IPS DF 19.7 (cell line): ENCODE measurements around the gene ZNF722.
"Not testable (repeated sequence)": the region's sequence is repeated elsewhere in the genome, so short reads cannot be mapped to it uniquely, and the experiment has no call there.

Experiments used
- DNase-seq: peaks from one replicate; pipeline ENCODE4 v3.0.0-alpha.2; 2013; ENCODE audit warnings: low read depth, low spot score

The ZNF722 gene

GRCh38 chr7:63998549-63998948, at the start of gene ZNF722:
ZNF722 (plus strand) TSS chr7:63998849; CDS start chr7:63998962, 113 bp downstream.
- DNase-seq, result no peak

DNA sequence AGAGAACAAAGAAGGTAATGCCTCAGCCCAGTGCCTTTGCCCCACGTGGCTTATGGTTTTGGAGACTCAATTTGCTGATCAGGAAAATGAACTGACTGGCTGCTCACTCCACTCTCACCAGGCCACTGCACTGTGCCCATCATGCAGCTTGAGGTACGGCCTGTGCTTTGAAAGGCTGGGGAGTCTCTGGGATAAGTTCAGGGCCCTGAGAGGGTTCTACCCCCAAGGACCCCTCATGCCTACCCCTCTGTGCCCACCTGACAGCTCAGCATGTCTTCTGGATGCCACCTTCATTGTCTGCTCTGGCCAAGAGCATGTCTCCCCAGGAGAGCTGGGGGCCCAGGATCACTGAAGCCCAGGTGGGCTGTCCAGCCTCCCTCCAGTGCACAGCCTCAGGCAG, 45.5 kb upstream of the ZNF722 start:
- no peak for DNase-seq

DNA sequence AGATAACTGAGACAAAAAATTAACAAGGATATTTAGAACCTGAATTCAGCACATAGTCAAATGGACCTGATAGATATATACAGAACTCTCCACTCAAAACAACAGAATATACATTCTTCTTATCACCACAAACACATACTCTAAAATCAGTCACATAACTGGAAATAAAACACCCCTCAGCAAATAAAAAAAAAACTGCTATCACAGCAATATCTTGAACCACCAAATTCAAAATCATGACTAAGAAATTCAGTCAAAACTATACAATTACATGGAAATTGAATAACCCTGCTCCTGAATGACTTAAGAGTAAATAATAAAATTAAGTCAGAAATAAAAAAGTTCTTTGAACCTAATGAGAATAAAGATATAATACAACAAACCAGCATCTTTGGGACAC, 30.0 kb upstream of the ZNF722 start:
- no peak for DNase-seq

DNA sequence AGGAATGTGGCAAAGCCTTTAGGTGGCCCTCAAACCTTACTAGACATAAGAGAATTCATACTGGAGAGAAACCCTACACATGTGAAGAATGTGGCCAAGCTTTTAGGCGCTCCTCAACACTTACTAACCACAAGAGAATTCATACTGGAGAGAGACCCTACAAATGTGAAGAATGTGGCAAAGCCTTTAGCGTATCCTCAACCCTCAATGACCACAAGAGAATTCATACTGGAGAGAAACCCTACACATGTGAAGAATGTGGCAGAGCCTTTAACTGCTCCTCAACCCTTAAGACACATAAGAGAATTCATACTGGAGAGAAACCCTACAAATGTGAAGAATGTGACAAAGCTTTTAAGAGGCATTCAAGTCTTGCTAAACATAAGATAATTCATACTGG, 16.8 kb downstream of the ZNF722 start:
- DNase-seq, result not testable (repeated sequence)

- DNase-seq, result no peak
These were observed 36.7 kb downstream of the ZNF722 start for GRCh38 chr7:64035388-64035787.

- no peak for DNase-seq
These were observed 38.4 kb downstream of the ZNF722 start for GRCh38 chr7:64037095-64037494.

DNA sequence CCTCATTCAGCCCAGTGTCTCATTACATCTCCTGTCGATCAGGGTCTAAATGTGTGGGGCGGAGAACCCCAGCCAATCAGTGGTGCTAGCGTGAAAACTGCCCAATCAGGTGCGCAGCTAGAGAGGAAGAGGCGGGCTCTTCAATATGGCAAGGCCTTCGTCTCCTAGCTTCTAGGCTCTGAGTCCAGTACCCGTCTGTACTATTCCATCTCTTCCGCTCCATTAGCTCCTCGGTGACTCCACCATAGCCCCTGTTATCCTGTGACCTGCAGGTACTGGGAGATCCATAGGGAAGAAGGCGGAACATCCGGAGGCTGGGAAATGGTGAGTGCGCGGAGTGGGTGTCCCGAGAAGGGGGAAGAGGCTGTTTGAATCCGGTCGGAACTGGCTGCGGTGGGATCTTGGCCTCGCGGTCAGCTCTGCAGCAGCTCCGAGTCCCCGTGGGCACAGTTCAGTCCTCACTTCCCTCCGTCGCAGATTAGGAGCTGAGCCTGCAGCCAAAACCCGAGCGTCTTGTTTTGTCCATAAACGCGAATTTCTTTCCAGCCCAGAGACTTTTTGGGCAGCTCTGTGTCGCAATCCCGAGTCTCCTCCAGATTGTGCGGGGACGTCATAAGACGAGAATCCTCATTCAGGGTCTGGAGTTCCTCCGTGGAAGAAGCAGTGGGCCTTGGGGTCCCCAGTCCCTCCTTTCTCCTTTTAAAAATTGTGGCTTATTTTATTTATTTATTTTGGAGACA, 46.8 kb downstream of the ZNF722 start, which contains the start of gene ZNF727:
TSS of gene ZNF727 (plus strand) at position 134 of the 740 bp plus-strand sequence. CDS start at position 322, 188 bp downstream.
- no peak for DNase-seq

DNA sequence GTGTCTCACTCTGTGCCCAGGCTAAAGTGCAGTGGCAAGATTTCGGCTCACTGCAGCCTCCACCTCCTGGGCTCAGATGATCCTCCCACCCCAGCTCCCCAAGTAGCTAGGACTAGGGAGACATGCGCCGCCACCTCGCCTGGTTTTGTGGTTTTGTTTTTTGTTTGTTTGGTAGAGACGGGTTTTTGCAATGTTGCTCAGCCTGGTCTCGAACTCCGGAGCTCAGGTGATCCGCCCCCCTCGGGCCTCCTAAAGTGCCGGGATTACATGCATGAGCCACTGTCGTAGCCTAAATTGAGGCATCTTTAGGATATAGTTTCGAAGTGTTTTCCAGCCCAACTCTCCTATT, 47.4 kb downstream of the ZNF722 start:
- no peak for DNase-seq
